HEK293T (cell line): ENCODE results near the gene PEX6.

Experiments used
- FOXA1 ChIP-seq: fragments of 450-650 bp; IDR thresholded peaks from 2 replicates; pipeline ENCODE4 v1.6.1; 2016; ENCODE audit warnings: mild to moderate bottlenecking
- FOXM1 ChIP-seq: fragments of 450-650 bp; IDR thresholded peaks from 2 replicates; pipeline ENCODE4 v1.6.1; 2017; ENCODE audit warnings: mild to moderate bottlenecking, borderline replicate concordance
- SP1 ChIP-seq: fragments of 450-650 bp; IDR thresholded peaks from 2 replicates; pipeline ENCODE4 v1.6.1; 2017
- SUZ12 ChIP-seq: fragments of 450-650 bp; IDR thresholded peaks from 2 replicates; pipeline ENCODE4 v1.6.1; 2016; ENCODE audit warnings: mild to moderate bottlenecking
- ZNF384 ChIP-seq: fragments of 450-650 bp; IDR thresholded peaks from 2 replicates; pipeline ENCODE4 v1.6.1; 2016

- no peak for TF ChIP-seq SP1
- no peak for TF ChIP-seq ZNF384
- TF ChIP-seq FOXM1, result no peak
- TF ChIP-seq SUZ12, result no peak
- no peak for TF ChIP-seq FOXA1
These were observed 8.8 kb upstream of the PEX6 start for GRCh38 chr6:42987533-42988451.
